NCI-H2107 (cell line): Measurements from ENCODE around the gene MALT1.
"Not testable (repeated sequence)": the region's sequence is repeated elsewhere in the genome, so short reads cannot be mapped to it uniquely, and the experiment has no call there.

ENCODE experiments used
- DNase-seq: peaks from one replicate; lab custom pipeline; 2025; lab: John Stamatoyannopoulos, UW

The MALT1 gene

GRCh38 chr18:58653144-58653722, 18.0 kb upstream of the MALT1 start:
- DNase-seq, result not testable (repeated sequence)

DNA sequence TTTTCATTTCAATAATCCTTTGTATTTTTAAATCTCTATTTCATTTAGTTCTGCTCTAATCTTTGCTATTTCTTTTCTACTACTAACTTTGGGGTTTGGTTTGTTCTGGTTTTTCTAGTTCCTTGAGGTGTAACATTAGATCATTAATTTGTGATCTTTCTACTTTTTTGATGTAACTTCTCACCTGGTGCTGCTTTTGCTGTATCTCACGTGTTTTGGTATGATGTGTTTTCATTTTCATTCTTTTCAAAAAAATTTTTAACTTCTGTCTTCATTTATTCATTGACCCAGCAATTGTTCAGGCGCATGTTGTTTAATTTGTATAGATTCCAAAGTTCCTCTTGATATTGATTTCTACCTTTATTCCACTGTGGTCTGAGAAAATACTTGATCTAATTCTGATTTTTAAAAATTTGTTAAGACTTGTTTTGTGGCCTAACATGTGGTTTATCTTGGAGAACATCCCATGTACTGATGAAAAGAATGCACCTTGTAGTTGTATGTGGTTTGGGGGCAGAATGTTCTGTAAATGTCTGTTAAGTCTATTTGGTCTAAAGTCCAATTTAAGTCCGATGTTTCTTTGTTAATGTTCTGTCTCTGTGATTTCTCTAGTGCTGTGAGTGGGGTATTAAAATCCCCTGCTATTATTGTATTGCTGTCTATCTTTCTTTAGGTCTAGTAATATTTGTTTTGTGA, 17.3 kb upstream of the MALT1 start:
- no peak for DNase-seq

GRCh38 chr18:58654896-58655614, 16.2 kb upstream of the MALT1 start:
- no peak for DNase-seq

GRCh38 chr18:58657081-58657480, 14.2 kb upstream of the MALT1 start:
- no peak for DNase-seq

GRCh38 chr18:58657494-58657893, 13.8 kb upstream of the MALT1 start:
- no peak for DNase-seq

GRCh38 chr18:58659691-58660090, 11.6 kb upstream of the MALT1 start:
- DNase-seq, result no peak

GRCh38 chr18:58660915-58661314, 10.3 kb upstream of the MALT1 start:
- DNase-seq, result no peak

- no peak for DNase-seq
These were observed 9.8 kb upstream of the MALT1 start for GRCh38 chr18:58661423-58661822.

DNA sequence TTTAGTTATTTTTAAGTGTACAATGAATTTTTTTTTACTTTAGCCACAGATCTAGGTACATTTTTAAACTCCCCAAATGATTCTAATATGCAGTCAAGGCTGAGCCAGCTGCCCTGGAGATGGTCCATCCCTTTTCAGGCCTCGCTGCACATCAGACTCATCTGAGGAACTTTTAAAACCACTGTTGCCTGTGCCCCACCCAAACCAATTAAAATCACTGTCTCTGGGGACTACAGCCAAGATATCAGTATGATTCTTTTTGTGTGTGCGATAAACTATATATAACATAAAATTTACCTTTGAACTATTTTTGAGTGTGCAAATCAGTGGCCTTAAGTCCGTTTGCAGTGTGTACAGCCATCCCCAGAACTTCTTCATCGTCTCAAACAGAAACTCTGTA, 9.1 kb upstream of the MALT1 start:
- DNase-seq, result no peak

- no peak for DNase-seq
These were observed 5.1 kb upstream of the MALT1 start for GRCh38 chr18:58666176-58666575.

DNA sequence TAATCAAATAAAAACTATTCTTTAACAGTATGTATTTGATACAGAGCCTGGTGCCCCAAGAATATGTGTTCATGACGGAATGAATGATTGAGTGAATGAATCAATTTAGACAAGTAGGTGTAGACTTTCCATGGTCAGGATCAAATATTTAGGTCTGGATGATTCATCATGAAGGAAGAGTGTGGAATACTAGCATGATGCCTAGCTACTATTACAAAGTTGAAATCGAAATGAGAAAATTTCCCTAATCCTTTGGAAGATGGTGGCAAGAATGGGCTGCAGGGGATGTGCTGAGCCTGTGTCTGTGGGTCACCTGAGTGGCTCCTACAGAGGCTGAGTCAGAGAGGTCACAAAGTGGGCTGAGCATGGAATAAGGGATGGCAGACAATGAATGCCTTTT, 3.1 kb upstream of the MALT1 start:
- DNase-seq, result no peak

GRCh38 chr18:58668897-58669296, 2.4 kb upstream of the MALT1 start:
- DNase-seq, result no peak

DNA sequence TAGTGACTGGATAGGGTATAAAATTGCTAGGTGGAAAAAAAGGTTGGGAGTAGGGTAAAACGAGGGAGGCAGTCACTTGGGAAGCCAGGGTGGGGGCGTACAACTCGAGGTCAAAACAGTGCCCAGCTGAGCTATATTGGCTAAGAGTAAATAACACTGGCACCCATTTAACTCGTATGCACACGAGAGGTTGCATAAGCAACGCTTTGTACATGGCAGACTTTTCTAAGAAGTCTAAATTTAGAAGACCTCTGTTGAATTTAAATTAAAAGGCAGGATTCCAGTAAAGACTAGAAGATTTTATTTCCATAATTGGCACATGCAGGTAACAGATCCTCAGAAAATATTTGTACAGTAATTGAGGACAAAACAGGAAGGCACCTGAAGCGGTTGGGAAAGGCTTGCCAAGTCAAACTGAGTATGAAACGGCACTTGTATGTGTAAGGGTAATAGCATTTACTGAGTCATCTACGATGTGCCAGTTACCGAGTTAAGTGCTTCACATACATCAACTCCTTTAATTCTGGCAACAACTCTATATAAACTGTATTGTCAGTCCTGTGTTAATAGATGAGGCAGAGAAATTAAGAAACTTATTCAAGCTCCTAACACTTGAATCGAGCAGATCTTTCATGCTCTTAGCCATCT, 1.4 kb upstream of the MALT1 start:
- no peak for DNase-seq

DNA sequence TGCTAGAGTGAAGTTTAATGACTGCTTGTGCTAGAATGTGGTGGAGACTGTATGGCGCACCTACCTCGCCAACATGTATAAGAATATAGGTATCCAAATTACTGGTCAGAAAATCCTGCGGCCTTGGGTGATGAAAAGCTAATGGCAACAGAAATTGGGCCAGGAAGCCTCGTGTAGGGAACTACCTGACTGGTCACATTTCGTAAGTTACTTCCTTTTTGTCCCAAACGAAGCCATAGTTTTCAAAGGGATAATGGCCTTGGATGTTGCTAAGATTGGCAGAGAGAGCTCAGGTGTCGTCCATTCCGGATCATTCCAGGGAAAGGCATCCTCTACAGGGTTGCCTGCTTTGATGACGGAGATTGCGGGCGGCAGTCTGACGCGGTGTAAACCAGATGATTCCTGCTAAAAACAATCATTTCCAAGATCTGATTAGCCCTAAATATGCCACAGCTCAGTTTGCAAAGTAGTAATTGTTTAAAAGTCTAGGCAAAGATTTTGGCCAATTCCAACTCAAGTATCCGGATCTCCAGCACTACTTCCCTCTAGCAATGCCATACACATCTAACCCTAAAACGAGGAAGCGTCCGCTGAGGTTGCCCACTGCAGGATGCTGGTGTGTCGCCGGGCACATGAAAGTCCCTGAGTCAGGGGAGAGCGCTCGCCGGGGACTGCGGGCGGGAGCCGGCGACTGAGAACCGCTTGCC, 708 bp upstream of the MALT1 start:
- DNase-seq, result no peak

DNA sequence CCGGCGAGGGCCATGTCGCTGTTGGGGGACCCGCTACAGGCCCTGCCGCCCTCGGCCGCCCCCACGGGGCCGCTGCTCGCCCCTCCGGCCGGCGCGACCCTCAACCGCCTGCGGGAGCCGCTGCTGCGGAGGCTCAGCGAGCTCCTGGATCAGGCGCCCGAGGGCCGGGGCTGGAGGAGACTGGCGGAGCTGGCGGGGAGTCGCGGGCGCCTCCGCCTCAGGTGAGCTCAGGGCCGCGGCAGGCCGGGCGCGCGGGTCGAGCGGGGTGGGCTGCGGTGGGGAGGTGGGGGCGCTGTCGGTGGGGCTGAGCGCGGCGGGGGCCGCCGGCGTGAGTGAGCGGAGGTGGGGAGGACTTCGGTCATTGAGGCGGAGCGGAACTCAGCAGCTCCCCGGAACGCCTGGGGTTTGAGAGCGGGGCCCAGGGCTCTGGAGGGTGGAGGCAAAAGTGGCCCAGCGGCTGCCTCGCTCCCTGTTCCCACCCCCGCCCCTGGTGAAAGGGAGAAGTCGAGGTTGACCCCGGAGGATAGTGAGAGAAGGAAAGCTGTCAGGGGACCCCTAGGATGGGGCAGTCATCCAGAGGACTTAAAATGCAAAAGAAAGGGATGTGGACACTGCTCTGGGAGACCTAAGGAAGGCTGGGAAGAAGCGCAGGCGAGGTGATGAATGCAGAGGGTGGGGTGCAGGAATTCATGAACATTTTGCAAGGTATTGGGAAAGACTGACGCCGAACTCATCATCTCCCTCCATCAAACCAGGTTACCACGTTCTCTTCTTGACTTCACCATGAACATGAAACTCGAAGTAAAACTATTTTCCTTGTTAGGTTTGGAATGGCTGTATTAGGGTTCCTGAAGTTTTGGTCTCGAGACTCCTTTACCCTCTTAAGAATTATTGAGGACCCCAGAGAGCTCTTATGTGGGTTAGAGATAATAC, 633 bp downstream of the MALT1 start:
- DNase-seq, result peak; percentile 75

DNA sequence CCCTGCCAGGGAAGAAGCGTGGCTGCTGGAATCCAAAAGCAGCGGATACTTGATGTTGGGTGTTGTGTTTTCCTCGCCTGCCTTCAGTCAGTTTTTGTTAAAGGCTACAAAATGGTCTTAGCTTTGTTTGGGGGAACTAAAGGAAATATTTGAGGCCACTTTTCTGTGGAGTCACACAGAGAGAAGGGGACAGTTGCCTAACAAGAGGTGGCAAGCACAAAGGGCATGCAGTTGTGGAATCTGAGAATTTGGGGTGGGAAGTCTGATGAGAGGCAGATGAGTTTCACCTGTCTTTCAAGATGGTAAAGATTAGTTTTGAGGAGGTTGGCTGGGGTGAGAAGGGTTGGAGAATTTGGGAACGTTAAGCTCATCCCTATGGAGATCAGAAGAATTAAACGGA, 2.9 kb downstream of the MALT1 start:
- no peak for DNase-seq

- no peak for DNase-seq
These were observed 3.7 kb downstream of the MALT1 start for GRCh38 chr18:58674863-58675472.

- no peak for DNase-seq
These were observed 5.0 kb downstream of the MALT1 start for GRCh38 chr18:58676270-58676669.

DNA sequence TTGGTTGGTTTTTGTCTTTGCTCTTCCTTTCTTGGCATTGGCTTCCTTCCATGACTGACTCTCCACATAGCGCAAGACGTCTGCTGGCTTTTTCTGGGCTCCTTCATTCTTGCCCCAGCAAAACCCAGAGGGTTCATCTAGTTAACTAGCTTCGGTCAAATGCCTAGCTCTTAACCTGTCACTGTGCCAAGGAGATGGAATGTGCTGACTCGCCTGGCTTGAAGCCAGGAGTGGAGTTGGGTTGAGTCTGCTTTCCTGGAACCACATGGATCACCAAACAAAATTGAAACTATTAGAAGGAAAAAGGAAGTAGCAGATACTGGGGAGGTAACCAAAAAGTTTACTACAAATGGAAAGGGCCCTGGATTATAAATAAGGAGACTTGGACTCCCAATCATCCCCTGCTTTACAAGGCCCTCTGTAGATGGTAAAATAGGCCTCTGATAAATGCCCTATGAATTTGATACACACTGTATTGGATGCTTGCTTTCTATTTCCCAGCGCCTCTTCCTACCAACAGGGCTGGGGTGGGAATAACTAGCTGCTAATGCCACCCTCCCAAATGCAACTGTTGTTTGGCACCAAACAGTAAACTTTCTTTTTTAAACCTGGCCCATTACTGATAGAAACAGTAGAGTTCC, 11.3 kb downstream of the MALT1 start:
- DNase-seq, result no peak

DNA sequence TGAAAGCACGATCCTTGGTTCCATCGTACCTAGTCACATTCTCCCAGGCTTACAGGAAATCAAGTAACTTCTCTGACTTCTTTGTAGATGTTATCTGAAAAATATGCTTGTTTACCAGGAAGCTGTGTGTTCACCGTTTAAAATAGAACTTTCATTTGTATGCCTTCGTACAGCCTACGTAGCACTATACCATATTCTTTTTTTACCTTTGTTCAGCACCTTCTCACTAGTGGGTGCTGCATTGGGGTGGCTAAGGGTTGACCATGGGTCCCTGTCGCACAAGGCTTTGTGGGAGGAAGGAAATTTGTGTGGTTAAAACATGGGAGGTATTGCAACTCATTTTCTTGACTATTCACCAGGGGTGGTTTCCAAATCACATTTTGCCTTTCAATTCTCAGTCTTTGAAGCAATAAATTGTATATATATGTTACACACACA, 16.6 kb downstream of the MALT1 start:
- DNase-seq, result no peak
